Lung (tissue), 12 donors: ENCODE results near the gene MCRIP2. TPM values are rescaled to one million over a fixed set of nuclear protein-coding genes. Genes with fewer than 3 reads are reported as not detected.

Experiments used
- ATAC-seq: fragments of 200-7000 bp; cut with Tn5 transposase; one replicate; pipeline ENCODE4 v1.9.1; 2020; ENCODE audit warnings: moderate number of reproducible peaks; ENCODE audit not compliant: insufficient read depth, low FRiP score
- DNase-seq, 3 donors: peaks; one replicate each; pipeline ENCODE4 v3.0.0-alpha.2; 2013 to 2017
- H3K27ac ChIP-seq, 2 donors: one replicate each; pipeline ENCODE4 v1.5.1; 2013; ENCODE audit warnings: mild to moderate bottlenecking in 2 of 2, moderate library complexity in 2 of 2, control low read depth in 1 of 2, inconsistent platforms in 1 of 2, low read depth in 1 of 2, low read length in 1 of 2
- H3K27me3 ChIP-seq, 3 donors: one replicate each; pipeline ENCODE4 v1.5.1; 2013; ENCODE audit warnings: low read length in 2 of 3; ENCODE audit not compliant: control insufficient read depth in 3 of 3, insufficient read depth in 3 of 3
- H3K36me3 ChIP-seq, 4 donors: one replicate each; pipeline ENCODE4 v1.5.1; 2013; ENCODE audit warnings: low read length in 4 of 4, mild to moderate bottlenecking in 1 of 4, moderate library complexity in 1 of 4; ENCODE audit not compliant: control insufficient read depth in 4 of 4, insufficient read depth in 4 of 4
- H3K4me1 ChIP-seq, 5 donors: one replicate each; pipeline ENCODE4 v1.5.1; 2013; ENCODE audit warnings: low read length in 5 of 5, mild to moderate bottlenecking in 2 of 5, moderate library complexity in 1 of 5; ENCODE audit not compliant: control insufficient read depth in 5 of 5, insufficient read depth in 5 of 5
- H3K4me3 ChIP-seq: one replicate; pipeline ENCODE4 v1.5.1; 2013; ENCODE audit warnings: mild to moderate bottlenecking, control low read depth, moderate library complexity
- H3K9ac ChIP-seq, 2 donors: one replicate each; pipeline ENCODE4 v1.5.1; 2013; ENCODE audit warnings: low read length in 2 of 2, control low read depth in 1 of 2; ENCODE audit not compliant: insufficient read depth in 1 of 2
- H3K9me3 ChIP-seq, 4 donors: one replicate each; pipeline ENCODE4 v1.5.1; 2013; ENCODE audit warnings: low read length in 3 of 4, mild to moderate bottlenecking in 1 of 4, moderate library complexity in 1 of 4; ENCODE audit not compliant: control insufficient read depth in 4 of 4, insufficient read depth in 3 of 4
- CTCF ChIP-seq: IDR thresholded peaks from 2 replicates; pipeline ENCODE4 v1.5.1; 2012; ENCODE audit warnings: mild to moderate bottlenecking; ENCODE audit errors: control extremely low read depth, extremely low read depth
- WGBS, 2 donors: extraction: QIAGEN DNeasy Blood & Tissue Kit; methylation state at CpG; one replicate each; pipeline ENCODE4 v1.1.7; 2013; 5-methylcytosine and 5-hydroxymethylcytosine counted together
- polyA plus RNA-seq, 2 donors: library from polyadenylated mRNA; stranded (reverse); fragments of 200-250 nt; gene quantifications; one replicate each; pipeline ENCODE4 v1.2.1, GENCODE V29; 2013
- total RNA-seq, 2 donors: library from RNA; depleted of rRNA in 1 of 2; stranded (reverse); fragments of >200 nt in 1 of 2; gene quantifications; one replicate each; pipeline ENCODE4 v1.2.1, GENCODE V29; 2014 to 2021
- donor health status: control.
- donor health status: control.
- donor health status: Bipolar disorder and iron deficiency.
- donor health status: healthy.
- donor health status: DM: yes; HTN: yes; CAD: no.

Gene MCRIP2
- total and polyA plus RNA-seq, 4 donors = 9.1 to 109 (median 53.3) TPM

GRCh38 chr16:629833-630248 is 11.8 kb upstream of the MCRIP2 start:
- H3K27ac ChIP-seq = peak overlapping the region in 1 of 2 donors; percentile 21
- no peak overlapping the region for H3K9ac ChIP-seq
- DNase-seq (peak in 1 of 3 donors; percentile 22), ATAC-seq (no peak)
- H3K4me1 ChIP-seq = peaks cover 0 to 21% (median 14%) of the 10 kb centered on the region in 5 donors
- WGBS, 2 donors = 55 to 66% methylated on average over 10 to 11 of the region's 11 CpGs
- TF ChIP-seq CTCF = no peak
- H3K4me3 ChIP-seq = no peak overlapping the region
- H3K27me3 ChIP-seq = no peaks in the 10 kb centered on the region
- peaks cover 0 to 52% (median 5%) of the 10 kb centered on the region in 4 donors for H3K36me3 ChIP-seq
- H3K9me3 ChIP-seq = no peaks in the 10 kb centered on the region

GRCh38 chr16:630249-630814 is 11.3 kb upstream of the MCRIP2 start:
- Histone ChIP-seq H3K36me3 (peaks cover 0 to 52% (median 5%) of the 10 kb centered on the region in 4 donors), H3K4me1 (peaks cover 0 to 26% (median 14%) of the 10 kb centered on the region in 5 donors), H3K4me3 (no peak overlapping the region), H3K9me3 (no peaks in the 10 kb centered on the region), H3K9ac (no peak overlapping the region), H3K27me3 (no peaks in the 10 kb centered on the region), H3K27ac (peak overlapping the region in 1 of 2 donors; percentile 21)
- TF ChIP-seq CTCF = no peak
- DNase-seq (no peak), ATAC-seq (no peak)
- WGBS, 2 donors = 50% methylated on average over 28 to 29 of the region's 29 CpGs

- peaks cover 0 to 31% (median 14%) of the 10 kb centered on the region in 5 donors for H3K4me1 ChIP-seq
- peak within 1 kb of the TSS in 1 of 2 donors; percentile 21 for H3K27ac ChIP-seq
- H3K9me3 ChIP-seq = no peaks in the 10 kb centered on the region
- DNase-seq = peak in 2 of 3 donors; percentile 32 to 54
- no peak within 1 kb of the TSS for H3K4me3 ChIP-seq
- no peak within 1 kb of the TSS for H3K9ac ChIP-seq
- no peak for ATAC-seq
- no peak for TF ChIP-seq CTCF
- H3K27me3 ChIP-seq = no peaks in the 10 kb centered on the region
- 6 to 7% methylated on average over 16 to 23 of the region's 23 CpGs for WGBS, 2 donors
- H3K36me3 ChIP-seq = peaks cover 0 to 46% (median 3%) of the 10 kb centered on the region in 4 donors
These were observed 10.7 kb upstream of the MCRIP2 start, which contains the start of gene WFIKKN1 for GRCh38 chr16:630815-631405. TSS of gene WFIKKN1 (plus strand) at chr16:630985. CDS start at chr16:631254, 269 bp downstream.
